BE2C (cell line): ENCODE measurements around the gene AZU1.

Source experiments
- DNase-seq: peaks from one replicate; pipeline ENCODE4 v3.0.0-alpha.2; 2020
- H3K27me3 ChIP-seq: fragments of 250-450 bp; sonication (Bioruptor Pico); 2 replicates; pipeline ENCODE4 v1.5.1; 2020; ENCODE audit warnings: mild to moderate bottlenecking
- H3K36me3 ChIP-seq: fragments of 250-450 bp; sonication (Bioruptor Pico); 2 replicates; pipeline ENCODE4 v1.5.1; 2020; ENCODE audit warnings: mild to moderate bottlenecking
- H3K4me1 ChIP-seq: fragments of 250-450 bp; sonication (Bioruptor Pico); 2 replicates; pipeline ENCODE4 v1.5.1; 2020
- H3K4me3 ChIP-seq: 2 replicates; pipeline ENCODE4 v1.5.1; 2011; ENCODE audit warnings: low read depth, low read length
- H3K9me3 ChIP-seq: fragments of 250-450 bp; sonication (Bioruptor Pico); 2 replicates; pipeline ENCODE4 v1.5.1; 2020
- TF ChIP-seq, protein P1 (sequence below): IDR thresholded peaks from 2 replicates; pipeline ENCODE4 v1.5.1; 2012; ENCODE audit warnings: mild to moderate bottlenecking, low read depth, low read length

The AZU1 gene

DNA sequence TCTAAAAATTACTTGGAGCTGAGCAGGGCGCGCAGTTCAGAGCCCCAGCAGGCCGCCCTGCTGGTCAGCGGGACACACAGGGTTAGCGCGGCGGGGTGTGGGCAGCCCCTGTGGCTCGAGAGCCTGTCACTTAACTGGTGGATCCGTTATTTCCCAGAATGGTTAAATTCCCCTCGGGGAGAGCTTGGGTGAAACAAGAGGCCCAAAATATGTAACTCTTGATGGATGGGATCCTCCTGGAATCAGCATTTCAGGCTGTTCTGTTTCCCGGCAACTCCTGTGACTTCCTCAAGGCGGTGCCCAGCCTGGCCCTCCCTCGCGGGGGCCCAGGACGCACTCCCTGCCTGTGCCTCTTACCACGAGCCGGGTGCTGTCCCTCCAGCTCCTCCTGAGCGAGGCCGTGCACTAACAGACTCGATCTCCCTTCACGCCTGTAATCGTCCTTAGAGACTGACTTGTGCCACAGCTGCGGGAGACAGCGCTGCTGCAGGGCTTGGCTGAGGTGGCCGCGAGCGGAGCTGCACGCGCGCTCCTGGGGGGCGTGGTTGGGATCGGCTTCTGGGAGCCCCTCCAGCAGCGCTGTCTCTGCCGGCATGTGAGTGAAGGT, 20.7 kb upstream of the AZU1 start:
- Histone ChIP-seq H3K4me1 (peaks cover 19% of the 10 kb centered on the region), H3K36me3 (peaks cover 98% of the 10 kb centered on the region)

DNA sequence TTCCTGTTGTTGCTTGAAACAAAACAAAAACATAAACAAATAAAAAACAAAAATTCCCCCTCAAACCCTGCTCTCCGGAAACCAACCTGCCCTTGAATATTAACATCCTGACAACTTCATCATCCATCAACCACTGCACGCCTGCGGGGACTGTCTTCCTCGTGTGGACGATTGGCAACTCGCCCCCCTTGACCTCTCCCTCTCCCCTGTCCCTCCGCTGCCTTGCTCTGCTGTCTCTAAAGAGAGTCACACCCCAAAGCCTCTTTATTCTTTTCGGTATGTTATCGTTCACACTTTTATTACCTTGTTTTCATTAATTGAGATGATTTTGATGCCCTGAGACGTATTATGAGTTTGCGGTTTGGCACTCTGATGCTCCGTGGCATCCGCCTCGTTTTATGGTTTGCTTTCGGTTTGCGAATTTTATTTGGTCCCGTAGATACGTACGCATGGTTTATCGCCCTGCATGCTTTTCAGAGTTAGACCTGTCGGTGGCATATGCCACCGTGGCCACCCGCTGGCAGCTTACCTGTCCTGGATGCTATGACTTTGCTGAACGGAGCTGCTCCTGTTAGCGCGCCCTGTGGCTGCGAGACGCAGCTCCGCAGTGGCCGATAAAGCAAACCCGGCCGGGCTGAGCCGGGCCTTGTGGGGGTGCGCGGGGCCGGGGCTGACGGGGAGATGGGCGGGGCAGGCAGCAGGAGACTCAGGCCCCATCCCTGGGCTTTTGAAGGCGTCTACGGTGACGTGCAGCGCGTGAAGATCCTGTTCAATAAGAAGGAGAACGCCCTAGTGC, 19.8 kb upstream of the AZU1 start:
- peaks cover 13% of the 10 kb centered on the region for H3K4me1 ChIP-seq
- H3K27me3 ChIP-seq: no peaks in the 10 kb centered on the region
- TF ChIP-seq, protein P1, sequence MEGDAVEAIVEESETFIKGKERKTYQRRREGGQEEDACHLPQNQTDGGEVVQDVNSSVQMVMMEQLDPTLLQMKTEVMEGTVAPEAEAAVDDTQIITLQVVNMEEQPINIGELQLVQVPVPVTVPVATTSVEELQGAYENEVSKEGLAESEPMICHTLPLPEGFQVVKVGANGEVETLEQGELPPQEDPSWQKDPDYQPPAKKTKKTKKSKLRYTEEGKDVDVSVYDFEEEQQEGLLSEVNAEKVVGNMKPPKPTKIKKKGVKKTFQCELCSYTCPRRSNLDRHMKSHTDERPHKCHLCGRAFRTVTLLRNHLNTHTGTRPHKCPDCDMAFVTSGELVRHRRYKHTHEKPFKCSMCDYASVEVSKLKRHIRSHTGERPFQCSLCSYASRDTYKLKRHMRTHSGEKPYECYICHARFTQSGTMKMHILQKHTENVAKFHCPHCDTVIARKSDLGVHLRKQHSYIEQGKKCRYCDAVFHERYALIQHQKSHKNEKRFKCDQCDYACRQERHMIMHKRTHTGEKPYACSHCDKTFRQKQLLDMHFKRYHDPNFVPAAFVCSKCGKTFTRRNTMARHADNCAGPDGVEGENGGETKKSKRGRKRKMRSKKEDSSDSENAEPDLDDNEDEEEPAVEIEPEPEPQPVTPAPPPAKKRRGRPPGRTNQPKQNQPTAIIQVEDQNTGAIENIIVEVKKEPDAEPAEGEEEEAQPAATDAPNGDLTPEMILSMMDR: no peak
- peaks cover 93% of the 10 kb centered on the region for H3K36me3 ChIP-seq
- DNase-seq: no peak
- no peak overlapping the region for H3K4me3 ChIP-seq
- no peaks in the 10 kb centered on the region for H3K9me3 ChIP-seq

More for the DNA sequence above, 20.7 kb upstream of the AZU1 start:
- TF ChIP-seq, protein P1: no peak
- Histone ChIP-seq H3K27me3 (no peaks in the 10 kb centered on the region), H3K4me3 (no peak overlapping the region), H3K9me3 (no peaks in the 10 kb centered on the region)
- no peak for DNase-seq

- Histone ChIP-seq H3K27me3 (no peaks in the 10 kb centered on the region), H3K9me3 (no peaks in the 10 kb centered on the region), H3K4me1 (peaks cover 9% of the 10 kb centered on the region), H3K4me3 (no peak overlapping the region), H3K36me3 (peaks cover 93% of the 10 kb centered on the region)
- DNase-seq: no peak
- TF ChIP-seq, protein P1: no peak
These were observed 19.2 kb upstream of the AZU1 start for GRCh38 chr19:808423-808775.

DNA sequence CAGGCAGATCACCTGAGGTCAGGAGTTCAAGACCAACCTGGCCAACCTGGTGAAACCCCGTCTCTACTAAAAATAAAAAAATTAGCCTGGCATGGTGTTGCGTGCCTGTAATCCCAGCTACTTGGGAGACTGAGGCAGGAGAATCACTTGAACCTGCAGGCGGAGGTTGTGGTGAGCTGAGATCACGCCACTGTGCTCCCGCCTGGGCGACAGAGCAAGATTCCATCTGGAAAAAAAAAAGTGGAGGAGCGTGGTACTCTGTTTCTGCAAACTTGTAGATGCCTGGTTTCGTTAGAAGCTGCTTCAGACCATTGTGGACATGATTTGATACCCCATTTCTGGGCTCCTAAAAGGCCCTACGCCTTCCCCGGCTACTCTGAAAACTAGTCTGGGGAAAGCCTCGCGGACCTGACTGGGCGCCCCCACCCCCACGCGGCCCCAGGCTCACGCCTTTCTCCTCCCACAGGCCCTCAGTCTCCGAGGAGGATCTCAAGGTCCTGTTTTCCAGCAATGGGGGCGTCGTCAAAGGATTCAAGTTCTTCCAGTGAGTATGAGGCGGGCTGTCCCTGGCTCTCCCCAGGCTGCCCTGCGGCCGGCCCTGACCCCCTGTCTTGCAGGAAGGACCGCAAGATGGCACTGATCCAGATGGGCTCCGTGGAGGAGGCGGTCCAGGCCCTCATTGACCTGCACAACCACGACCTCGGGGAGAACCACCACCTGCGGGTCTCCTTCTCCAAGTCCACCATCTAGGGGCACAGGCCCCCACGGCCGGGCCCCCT, 17.4 kb upstream of the AZU1 start:
- DNase-seq: no peak
- H3K4me3 ChIP-seq: no peak overlapping the region
- H3K36me3 ChIP-seq: peaks cover 89% of the 10 kb centered on the region

GRCh38 chr19:810883-811489, 16.7 kb upstream of the AZU1 start:
- DNase-seq: no peak
- Histone ChIP-seq H3K4me1 (no peaks in the 10 kb centered on the region), H3K27me3 (no peaks in the 10 kb centered on the region), H3K4me3 (no peak overlapping the region), H3K9me3 (no peaks in the 10 kb centered on the region), H3K36me3 (peaks cover 86% of the 10 kb centered on the region)
- TF ChIP-seq, protein P1: no peak

More for the DNA sequence above, 17.4 kb upstream of the AZU1 start:
- Histone ChIP-seq H3K4me1 (peaks cover 3% of the 10 kb centered on the region), H3K27me3 (no peaks in the 10 kb centered on the region), H3K9me3 (no peaks in the 10 kb centered on the region)
- TF ChIP-seq, protein P1: no peak
